Measurements from ENCODE around the gene RTKN.
"Not testable (repeated sequence)": the region's sequence is repeated elsewhere in the genome, so short reads cannot be mapped to it uniquely, and the experiment has no call there.

Gene RTKN

DNA sequence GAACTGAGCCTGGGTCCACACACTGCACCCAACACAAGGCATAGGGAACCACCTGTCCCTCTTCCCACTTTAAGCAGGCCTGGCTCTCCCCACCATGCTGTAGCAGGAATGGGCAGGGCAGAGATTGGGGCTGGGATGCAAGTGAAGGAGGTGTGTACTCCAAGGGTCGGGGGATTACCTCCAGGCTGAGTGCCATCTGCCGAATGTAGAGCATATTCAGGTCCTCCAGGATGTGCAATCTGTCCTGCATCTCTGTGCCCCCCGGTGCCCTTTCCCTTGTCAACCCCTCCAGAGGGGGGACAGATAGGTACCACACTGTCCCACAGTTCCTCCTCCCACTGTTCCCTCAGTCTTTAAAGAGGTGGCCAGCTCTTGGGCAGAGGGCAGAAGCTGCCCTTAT, 2.4 kb downstream of the RTKN start:
- DNase-seq (ENCODE audit: low read depth in 2 of 2): no peak

GRCh38 chr2:74438248-74438647, 3.5 kb downstream of the RTKN start:
- no peak for DNase-seq (ENCODE audit: low read depth in 2 of 2)

DNA sequence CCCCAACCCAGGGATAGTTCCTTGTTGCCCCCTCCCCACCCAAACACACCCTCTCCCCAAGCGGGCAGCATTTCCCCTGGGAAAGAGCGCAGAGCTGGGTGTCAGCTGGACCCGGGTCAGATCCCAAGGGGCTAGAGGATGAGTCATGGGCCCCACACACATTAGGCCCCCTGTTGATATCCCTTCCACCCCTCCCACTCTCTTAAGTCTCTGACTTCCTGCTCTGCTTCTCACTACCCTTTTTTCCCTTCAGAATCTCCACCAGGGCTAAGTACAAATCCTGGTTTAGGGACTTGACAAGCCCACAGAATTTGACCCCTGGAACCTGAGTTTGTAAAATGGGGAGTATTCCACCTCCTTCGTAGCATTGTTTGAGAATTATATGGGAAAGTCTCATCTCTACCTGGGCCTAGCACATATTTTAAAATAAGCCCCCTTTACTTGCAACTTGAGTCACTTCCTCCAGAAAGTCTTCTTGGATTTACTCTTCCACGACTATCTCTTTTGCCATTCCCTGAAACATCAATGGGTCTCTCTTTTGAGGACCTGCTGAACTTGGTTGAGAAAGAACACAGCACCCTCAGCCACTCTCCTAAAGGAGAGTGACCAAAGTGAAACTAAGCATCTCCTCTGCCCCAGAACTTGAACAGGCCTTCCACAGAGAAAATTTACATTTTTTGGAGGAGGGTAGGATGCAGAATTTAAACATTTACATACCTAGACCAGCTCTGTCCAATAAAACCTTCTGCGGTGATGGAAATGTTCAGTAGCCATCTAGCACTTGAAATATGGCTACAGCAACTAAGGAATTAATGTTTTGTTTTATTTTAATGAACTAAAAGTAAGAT, 4.7 kb downstream of the RTKN start:
- DNase-seq (ENCODE audit: low read depth in 2 of 2): no peak

DNA sequence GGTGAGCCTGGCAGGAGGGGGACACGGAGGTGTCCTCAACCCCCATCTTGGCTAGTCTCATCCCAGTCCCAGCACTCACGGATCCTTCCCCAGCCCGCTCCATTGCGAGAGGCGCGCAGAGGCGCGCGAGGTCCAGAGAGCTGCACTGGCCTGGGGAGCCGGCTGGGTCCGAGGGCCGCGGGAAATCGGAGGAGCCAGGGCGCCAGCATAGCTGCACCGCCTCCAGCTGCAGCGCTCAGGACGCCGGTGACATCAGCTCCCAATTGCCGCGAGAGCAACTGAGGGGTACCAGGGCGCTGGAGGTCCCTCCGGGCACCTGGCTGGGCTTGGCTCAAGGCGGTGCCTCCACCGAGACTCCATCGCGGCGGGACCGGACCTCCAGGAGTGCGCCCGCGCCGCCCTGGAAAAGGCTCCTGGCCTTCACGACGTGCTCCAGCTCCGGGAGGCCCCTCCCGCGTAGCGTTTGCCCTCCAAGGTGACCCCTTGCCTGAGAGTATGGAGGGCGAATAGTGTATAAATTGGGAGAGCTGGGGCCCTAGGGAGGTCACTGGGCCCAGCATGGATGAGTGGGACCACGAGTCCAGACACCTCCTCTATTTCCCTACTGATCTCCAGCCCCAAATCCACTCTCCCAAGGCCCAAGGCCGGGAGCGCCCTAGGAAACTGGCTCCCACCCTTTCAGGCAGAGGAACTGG, 5.5 kb downstream of the RTKN start:
- no peak for DNase-seq (ENCODE audit: low read depth in 2 of 2)

GRCh38 chr2:74430502-74430901, 11.2 kb downstream of the RTKN start:
- DNase-seq (ENCODE audit: low read depth in 2 of 2): no peak

- DNase-seq (ENCODE audit: low read depth in 2 of 2): no peak
These were observed 12.0 kb downstream of the RTKN start for GRCh38 chr2:74429487-74430451.

DNA sequence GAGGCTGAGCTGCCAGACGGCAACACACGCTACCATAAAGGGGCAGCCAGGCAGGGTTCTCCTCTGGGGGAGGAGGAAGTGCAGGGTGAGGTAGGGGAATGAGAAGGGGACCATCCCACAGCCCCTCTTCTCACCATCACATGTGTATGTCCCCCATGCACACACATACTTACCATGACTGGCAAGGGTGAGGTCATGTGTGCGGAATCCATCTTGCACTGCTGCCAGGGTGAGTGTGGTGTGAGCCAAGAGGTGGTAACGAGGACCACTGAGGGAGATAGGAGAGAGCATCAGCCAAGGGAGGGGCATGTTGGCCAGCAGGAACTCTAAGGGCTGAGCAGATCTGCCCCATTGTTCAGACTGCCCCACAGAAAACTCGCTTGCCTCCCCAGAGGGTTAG, 13.1 kb downstream of the RTKN start:
- no peak for DNase-seq (ENCODE audit: low read depth in 2 of 2)

DNA sequence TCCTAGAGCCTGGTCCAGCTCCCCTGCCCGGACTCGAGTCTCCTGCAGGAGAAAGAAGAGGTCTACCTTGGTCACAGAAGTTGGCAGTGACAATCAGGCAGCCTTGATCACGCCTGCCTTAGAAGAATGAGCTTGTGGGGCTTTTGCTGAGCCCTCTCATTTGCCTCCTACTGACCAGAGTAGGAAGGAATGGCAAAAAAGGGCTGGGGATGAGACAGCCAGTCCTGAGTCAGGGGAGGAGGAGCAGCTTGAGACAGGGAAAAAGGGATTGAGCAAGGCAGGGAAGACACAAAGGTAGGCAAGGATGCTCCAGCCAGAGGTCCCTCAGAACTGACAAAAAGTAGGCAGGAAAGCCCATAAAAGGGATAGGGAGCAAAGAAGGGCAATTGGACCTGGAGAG, 14.2 kb downstream of the RTKN start:
- no peak for DNase-seq (ENCODE audit: low read depth in 2 of 2)

GRCh38 chr2:74426181-74426758, 15.5 kb downstream of the RTKN start:
- no peak for DNase-seq (ENCODE audit: low read depth in 2 of 2)

GRCh38 chr2:74425523-74425922, 16.2 kb downstream of the RTKN start:
- no peak for DNase-seq (ENCODE audit: low read depth in 2 of 2)

GRCh38 chr2:74424995-74425406, 16.7 kb downstream of the RTKN start:
- DNase-seq (ENCODE audit: low read depth in 2 of 2): no peak

DNA sequence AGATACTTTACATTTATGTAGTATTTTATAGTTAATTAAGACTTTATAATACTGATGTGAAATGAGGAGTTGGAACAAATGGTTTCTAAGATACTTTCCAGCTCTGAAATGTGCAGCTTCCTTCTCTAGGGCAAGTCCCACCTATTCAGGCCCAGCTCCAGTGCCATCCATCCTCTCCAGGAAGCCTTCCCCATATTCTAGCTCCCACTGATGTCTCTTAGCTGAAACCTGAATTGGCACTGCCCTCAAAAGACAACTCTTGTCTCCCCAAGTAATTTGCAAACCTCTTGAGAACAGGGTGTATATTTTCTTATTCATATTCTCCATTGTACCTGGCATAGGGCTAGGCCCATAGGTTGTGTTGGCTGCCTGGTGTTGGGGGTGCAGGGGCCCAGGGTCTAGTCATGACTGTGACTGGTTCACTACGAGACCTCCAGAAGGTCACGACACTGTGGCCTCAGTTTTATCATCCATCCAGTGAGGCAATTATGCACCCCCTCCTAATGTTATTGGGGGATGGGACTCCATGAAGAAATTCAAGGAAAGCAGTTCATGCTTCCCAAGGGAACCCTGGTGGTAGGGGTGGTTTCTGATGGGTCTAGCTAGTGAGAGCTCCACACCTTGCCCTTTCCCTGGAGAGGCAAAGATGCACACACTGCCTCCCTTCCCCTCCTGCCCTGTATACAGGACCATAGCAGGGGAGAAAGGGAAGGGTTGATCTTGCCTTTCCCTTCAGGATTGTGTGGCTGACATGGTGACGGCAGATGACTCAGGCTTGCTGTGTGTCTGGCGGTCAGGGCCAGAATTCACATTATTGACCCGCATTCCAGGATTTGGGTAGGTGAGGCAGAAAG, 17.4 kb downstream of the RTKN start:
- DNase-seq (ENCODE audit: low read depth in 2 of 2): no peak

DNA sequence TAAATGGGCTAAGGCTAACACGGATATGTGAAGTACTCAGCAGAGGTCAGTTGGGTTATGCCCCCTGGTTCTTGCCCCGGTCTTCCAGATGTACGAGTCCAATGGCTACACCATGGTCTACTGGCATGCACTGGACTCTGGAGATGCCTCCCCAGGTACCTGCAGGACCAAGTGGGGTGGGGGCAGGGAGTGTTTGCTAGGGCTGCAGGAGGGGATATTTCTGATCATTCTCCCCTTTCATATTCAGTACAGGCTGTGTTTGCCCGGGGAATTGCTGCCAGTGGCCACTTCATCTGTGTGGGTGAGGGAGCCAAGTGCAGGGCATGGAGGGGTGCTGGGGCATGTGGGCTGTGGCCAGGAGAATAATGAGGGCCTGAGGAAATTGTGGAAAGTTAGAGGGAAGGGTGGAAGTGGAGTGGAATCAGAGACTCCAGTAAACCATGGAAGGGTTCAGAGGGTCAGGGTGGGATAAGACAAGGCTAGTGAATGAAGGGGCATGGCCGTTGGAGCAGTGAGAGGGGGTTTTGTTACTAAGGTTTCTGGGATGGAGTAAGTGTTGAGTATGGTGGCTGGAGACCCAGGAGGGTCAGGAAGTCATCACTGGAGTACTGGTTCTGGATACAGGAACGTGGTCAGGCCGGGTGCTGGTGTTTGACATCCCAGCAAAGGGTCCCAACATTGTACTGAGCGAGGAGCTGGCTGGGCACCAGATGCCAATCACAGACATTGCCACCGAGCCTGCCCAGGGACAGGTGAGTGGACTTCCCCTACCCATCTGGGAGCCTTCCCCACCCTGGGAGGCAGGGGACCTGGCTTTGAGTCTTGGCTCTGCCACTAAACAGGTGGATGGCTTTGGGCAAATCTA, 18.3 kb downstream of the RTKN start:
- no peak for DNase-seq (ENCODE audit: low read depth in 2 of 2)

DNA sequence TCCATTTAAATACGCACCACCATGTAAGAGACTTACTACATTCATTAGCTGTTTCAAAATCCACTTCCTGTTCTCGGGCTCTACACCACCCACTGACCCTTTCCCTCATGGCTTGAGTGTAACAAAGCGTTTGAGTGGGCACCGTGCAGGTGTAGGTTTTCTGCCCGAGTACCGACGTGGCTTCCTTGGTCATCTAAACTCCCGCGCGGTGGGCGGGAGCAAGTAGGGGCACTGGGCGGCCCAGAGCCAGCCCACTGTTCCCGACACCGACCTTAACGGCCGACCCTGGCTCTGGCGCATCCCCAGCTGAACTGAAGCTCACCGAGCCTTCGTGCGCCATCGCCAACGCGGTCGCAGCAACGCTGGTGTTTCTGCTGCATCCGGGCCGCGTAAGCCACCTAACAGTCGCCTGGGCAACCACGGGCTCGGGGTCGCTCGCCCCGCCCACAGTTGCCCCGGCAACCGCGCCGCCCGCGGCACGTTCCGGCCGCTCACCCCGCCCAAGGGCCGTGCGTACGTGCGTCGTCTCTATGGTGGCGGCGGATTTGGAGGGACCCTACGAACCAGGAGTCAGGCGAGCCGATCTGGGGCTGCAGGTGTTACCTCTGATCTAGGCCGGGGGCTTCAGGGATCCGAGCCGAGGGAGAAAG, 20.4 kb downstream of the RTKN start, which contains the start of the genes C2orf81 and WDR54:
C2orf81 (minus strand) TSS at position 399 of the 650 bp plus-strand sequence; CDS start at position 340, 59 bp downstream.
WDR54 (plus strand) TSS at position 510 of the 650 bp plus-strand sequence. CDS start 424 bp downstream, outside the sequence.
- DNase-seq (ENCODE audit: low read depth in 2 of 2): peak; percentile 92 to 95

DNA sequence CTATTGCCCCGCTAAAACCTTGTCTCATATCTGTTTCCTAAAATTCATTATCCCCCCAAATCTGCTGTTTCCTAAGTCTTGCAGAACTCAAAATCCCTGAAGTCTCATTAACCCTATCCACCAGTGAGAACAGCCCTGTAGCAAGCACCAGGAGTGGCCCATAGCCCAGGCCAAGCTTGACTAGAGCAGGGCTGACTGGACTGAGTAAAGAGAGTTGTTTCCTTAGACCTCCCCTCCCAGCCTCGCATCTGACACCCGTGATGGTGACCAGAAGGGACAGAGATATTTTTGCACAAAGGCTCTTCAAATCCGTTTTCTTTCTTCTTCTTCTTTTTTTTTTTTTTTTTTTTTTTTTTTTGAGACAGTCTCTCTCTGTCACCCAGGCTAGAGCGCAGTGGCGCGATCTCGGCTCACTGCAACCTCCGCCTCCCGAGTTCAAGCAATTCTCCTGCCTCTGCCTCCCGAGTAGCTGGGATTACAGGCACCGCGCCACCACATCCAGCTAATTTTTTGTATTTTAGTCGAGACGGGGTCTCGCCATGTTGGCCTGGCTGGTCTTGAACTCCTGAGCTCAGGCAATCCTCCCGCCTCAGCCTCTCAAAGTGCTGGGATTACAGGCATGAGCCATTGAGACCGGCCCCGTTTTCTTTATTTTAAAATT, 21.2 kb downstream of the RTKN start:
- DNase-seq (ENCODE audit: low read depth in 2 of 2): not testable (repeated sequence)

- no peak for DNase-seq (ENCODE audit: low read depth in 2 of 2)
These were observed 21.7 kb downstream of the RTKN start for GRCh38 chr2:74420006-74420405.

DNA sequence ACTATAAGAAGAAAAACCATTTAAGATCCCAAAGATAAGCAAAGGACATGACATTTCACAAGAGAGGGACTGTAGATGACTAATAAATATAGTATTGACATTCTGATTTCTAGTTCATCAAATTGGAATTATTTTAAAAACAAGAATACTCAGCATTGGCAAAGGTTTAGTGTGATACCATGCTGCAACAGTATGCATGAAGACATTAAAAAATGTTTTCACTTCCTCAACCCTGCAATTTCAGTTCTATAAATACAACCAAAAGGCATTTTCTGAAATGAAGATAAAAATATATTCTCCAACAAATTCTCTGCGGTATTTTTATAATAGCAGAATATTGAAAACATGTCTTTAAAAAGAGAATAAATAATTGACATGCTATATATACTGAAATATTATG, 22.4 kb downstream of the RTKN start:
- DNase-seq (ENCODE audit: low read depth in 2 of 2): no peak

GRCh38 chr2:74418312-74418711, 23.4 kb downstream of the RTKN start:
- no peak for DNase-seq (ENCODE audit: low read depth in 2 of 2)
